Mesangial cell (primary cell): ENCODE data around the gene RABGGTA. TPM values are rescaled to one million over a fixed set of nuclear protein-coding genes. Genes with fewer than 3 reads are reported as not detected.

Experiments
- total RNA-seq: library from RNA; depleted of rRNA; stranded (reverse); fragments of >200 nt; gene quantifications from 2 replicates; pipeline ENCODE4 v1.2.3, GENCODE V29; 2015

RABGGTA gene, protein sequence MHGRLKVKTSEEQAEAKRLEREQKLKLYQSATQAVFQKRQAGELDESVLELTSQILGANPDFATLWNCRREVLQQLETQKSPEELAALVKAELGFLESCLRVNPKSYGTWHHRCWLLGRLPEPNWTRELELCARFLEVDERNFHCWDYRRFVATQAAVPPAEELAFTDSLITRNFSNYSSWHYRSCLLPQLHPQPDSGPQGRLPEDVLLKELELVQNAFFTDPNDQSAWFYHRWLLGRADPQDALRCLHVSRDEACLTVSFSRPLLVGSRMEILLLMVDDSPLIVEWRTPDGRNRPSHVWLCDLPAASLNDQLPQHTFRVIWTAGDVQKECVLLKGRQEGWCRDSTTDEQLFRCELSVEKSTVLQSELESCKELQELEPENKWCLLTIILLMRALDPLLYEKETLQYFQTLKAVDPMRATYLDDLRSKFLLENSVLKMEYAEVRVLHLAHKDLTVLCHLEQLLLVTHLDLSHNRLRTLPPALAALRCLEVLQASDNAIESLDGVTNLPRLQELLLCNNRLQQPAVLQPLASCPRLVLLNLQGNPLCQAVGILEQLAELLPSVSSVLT
- 33.7 TPM in 2 replicates for total RNA-seq

DNA sequence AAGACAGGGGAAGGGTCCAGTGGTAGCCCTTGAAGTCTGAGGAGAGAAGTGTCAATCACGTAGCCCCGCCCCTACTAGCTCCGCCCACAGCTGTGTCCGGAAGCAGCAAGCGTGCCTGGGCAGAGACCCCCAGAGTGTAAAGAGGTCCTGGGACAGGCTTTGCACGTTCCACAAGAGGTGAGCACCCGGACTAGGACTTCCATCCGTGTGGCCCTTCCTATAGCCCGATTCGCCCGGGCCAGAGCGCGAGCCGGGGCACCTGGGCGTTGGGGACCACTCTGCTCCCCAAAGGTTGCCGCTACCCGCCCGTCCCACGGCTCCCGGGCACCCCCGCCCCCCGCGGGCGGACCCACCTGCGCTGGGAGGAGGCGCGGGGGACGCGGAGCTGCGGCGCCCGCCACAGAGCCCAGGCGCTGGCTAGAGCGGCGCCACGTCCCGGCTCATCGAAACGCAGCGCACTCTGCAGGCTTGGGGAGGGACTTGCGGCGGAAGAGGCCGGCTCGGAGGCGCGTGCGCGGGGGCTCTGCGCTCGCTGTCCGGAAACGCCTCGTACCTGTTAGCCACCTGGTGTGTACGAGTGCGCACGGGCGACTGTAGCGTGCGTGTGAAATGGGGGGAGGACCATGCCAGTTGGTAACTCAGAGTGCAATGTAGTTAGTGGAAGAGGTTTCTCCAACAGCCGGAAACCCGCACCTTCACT is at the start of gene RABGGTA:
TSS of gene RABGGTA (minus strand) at position 464 of the 700 bp plus-strand sequence. CDS start 482 bp downstream, outside the sequence.

DNA sequence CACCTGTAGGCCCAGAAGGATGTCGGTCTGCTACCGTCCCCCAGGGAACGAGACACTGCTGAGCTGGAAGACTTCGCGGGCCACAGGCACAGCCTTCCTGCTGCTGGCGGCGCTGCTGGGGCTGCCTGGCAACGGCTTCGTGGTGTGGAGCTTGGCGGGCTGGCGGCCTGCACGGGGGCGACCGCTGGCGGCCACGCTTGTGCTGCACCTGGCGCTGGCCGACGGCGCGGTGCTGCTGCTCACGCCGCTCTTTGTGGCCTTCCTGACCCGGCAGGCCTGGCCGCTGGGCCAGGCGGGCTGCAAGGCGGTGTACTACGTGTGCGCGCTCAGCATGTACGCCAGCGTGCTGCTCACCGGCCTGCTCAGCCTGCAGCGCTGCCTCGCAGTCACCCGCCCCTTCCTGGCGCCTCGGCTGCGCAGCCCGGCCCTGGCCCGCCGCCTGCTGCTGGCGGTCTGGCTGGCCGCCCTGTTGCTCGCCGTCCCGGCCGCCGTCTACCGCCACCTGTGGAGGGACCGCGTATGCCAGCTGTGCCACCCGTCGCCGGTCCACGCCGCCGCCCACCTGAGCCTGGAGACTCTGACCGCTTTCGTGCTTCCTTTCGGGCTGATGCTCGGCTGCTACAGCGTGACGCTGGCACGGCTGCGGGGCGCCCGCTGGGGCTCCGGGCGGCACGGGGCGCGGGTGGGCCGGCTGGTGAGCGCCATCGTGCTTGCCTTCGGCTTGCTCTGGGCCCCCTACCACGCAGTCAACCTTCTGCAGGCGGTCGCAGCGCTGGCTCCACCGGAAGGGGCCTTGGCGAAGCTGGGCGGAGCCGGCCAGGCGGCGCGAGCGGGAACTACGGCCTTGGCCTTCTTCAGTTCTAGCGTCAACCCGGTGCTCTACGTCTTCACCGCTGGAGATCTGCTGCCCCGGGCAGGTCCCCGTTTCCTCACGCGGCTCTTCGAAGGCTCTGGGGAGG is 39.5 kb upstream of the RABGGTA start, which contains the start of gene LTB4R:
TSS of gene LTB4R (plus strand) at position 857 of the 959 bp plus-strand sequence. CDS start 4,150 bp downstream, outside the sequence.

DNA sequence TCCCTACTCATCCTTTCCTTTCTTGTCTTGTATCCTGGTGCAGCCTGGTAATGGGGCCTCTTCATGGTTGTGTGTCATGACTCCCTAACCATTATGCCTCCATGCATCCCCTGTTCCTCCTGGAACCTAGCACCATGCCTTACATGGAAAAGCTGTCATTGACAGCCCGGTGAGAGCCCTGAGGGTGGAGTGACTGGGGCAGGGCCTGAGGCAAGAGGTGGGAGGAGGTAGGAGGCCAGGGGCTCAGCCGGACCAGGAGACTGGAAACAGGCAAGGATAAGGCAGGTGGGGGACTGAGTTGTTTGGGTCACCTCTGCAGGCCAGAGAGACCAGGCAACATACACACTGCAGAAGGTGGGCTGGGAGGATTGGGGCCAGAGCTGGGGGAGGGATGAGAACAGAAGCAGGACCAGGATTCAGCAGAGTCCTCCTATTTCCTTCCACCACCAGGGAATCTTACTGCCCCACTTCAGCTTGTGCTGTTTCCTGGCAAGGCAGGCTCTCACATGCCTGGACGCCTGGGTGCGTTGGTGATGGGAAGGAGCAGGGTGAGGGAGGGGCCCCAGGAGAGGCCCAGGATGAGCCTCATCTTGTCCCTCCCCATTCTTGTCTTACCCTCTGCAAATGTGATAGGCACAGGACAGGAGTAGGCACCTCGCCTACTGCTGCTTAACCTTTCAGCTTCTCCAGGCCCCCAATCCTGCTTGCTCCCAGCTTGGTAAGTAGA is 38.3 kb upstream of the RABGGTA start, which contains the start of gene LTB4R2:
TSS of gene LTB4R2 (plus strand) at position 603 of the 727 bp plus-strand sequence. CDS start 525 bp downstream, outside the sequence.

DNA sequence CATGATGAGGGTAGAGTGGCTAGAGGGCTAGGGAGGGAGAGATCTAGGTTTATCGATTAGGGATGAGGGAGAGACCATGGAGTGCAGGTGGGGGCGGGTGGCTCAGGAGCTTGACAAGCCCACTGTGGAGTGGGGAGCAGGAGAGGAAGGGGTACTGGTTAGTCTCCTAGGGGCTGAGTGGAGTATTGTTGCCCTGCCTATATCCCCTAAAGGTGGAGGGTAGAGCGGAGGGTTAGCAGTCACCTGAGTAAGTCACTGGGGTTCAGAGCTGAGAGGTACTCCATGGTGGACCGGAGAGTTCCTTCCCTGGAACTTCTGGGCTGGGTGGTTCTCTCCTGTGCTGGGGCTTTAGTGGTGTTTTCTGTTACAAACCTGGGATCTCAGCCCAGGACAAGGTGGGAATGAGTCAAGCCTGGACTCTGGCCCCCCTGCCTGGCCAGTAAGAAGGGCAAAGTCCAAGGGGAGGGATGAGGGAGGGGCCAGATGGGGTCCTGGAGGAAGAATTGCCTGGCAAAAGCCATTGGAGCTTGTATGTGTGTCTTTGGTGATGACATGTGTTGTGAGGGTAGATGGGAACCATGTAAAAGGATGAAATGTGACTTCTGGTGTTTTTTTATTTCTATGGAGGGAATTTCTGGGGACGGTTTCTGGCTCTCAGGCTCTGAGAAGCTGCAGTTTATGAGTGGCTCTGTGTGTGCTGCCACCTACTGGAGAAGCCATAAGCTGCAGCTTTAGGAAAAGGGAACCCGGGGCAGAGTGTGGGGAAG is 36.4 kb upstream of the RABGGTA start, which contains the start of gene CIDEB:
TSS of gene CIDEB (minus strand) at position 403 of the 767 bp plus-strand sequence. CDS start at position 284, 119 bp downstream.

DNA sequence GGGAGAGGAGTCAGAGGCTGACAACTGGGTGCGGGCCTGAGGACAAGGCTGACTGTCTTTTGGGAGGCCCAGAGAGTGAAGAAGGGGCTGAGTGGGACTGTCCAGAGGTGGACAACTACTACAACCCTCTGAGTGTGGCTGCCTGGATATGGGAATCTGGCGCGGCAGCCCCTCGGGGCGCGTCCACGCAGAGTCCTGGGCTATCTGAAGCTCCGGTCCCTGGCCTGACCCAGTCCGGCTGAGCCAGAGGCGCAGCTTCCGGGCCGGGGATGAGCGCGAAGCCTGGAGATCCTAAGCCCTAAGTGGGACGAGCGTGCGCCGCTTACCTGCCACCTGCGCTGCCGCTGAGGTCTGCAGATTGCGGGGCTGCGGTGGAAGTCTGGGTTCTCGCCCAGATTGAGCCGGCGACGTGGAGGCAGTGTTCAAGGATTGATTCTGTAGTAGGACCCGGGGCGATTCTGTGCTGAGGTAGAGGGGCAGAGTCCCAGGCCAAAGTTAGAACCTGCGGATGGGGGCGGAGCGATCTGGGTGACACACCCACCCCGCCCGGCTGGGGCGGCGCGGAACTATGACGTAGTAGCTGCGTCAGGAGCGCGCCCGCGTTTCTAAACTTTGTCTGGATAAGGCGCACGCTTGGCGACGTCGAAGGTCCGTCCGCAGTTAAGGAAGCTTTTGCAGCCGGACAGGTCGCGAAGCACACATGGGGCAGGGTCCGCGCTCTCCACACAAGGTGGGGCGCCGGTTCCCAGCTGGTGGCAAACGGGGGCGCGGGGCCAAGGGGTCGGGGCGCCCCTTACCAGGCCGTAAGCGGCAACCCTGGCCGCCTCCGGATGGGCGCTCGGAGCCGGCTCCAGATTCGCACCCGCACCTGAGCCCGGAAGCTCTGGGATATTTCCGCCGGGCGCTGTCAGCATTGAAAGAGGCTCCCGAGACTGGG is 28.1 kb upstream of the RABGGTA start, which contains the start of the genes DHRS1 and NOP9:
TSS of gene DHRS1 (minus strand) at position 526 of the 937 bp plus-strand sequence. CDS start 674 bp downstream, outside the sequence.
TSS of gene NOP9 (plus strand) at position 596 of the 937 bp plus-strand sequence. CDS start at position 701, 105 bp downstream.

DNA sequence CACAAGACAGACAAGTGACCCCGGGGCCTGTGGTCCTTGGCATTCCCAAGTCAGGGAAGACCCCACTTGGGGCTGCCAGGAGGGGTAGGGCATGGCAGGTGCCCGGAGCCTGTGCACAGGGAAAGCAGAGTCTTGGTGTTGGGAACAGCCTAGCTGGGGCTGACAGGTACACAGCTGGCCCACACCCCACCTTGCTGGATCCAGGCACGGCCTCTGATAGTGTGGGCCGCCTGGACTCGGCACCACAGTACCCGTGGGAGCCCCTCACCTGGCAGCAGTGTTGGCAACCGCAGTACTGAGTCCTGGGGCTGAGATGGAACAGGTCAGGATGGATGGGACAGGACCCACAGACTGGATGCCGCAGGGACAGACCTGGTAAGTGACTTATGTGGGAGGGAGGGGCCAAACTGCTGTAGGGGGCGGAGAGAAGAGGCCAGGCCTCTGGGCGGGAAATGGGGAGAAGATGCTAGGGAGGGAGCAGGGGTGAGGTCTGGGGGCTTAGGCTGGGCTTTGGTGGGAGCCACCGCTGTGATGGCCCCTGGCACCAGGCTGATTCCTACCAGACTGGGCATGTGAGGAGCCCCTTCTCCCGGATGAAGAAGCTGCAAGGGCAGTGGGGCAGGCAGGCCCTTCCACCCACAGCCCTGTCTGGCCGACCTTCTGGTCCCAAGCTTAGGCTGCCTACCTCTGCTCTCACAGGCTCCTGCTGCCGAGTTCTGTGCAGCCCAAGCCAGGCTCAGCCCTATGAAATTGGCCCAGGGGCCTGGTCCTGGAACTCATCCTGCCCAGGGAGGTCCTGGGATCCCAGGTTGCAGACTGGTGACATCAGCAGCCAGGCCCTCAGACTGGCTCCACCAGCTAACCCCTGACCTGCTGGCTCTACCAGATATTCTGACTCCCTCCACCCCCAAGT is 8.3 kb downstream of the RABGGTA start, which contains the start of gene TGM1:
TSS of gene TGM1 (minus strand) at position 357 of the 913 bp plus-strand sequence. CDS start 825 bp downstream, outside the sequence.

DNA sequence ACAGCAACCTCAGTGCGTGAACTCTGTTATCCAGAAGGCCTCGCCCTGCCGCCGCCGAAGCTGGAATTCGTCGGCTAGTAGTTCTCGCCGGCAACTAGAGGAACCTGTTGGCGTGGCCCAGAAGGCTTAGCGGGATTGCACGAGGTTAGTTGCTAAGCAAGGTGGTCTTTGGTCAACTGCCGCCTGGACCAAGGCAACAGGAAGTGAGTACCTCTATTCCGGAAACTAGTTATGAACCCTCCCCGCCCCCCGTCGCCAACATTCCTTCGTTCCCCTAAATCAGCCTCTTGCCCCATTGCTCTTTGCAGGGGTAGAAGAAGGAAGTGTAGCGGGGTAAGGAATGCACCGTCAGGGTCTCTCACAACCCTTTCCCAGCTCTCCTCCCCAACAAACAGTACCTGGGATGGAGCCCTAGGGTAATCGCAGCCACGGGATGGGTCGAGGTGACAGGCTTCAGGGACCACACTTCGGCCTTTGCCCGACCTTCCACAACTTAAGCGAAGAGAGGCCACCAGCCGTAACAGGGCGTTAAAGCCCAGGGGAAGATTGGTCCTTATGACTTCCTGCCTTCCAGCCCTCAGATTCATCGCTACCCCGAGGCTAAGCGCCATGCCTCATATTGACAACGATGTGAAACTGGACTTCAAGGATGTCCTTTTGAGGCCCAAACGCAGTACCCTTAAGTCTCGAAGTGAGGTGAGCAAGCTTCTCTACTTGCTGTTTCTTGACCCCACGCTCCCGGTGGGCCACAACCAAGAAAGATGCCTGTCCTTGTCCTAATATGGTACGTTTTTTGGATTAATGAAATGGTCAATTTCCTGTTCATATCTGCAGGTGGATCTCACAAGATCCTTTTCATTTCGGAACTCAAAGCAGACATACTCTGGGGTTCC is 38.5 kb downstream of the RABGGTA start, which contains the start of gene GMPR2:
TSS of gene GMPR2 (plus strand) at position 285 of the 893 bp plus-strand sequence. CDS start at position 610, 325 bp downstream.

DNA sequence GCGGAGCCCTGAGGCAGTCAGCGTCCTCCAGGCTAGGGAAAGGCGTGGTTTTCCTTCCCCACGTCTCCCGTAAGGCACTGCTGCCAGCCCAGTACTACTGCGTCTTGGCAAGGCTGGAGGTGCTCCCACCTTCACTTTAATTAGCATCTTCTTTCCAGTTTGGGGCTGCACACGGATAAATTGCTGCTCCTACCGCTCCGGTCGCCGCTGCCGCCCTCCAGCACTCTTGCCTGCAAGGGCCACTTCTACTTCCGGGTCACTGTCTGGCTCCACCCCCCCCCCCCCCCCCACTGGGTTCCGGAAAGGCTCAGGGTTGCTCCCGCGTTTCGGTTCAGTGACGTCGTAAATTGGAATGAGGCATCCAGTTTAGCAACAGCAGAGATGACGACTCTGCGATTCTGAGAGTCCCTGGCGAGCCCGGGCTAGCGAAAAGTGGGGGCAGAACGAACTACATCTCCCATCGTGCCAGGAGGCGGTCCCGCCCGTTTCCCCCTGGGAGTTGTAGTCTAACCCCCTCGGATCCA is 39.2 kb downstream of the RABGGTA start, which contains the start of gene NEDD8:
TSS of gene NEDD8 (minus strand) at position 247 of the 524 bp plus-strand sequence. CDS start at position 147, 100 bp downstream.

Other genes with a start within 250 kb of the RABGGTA start
- gene CARMIL3, start 219.6 kb downstream of the RABGGTA start, total RNA-seq = under 0.01 and 0.38 TPM in 2 replicates
- not detected in 2 replicates for gene CPNE6, start 200.0 kb downstream of the RABGGTA start, total RNA-seq
- 65.0 and 80.9 TPM in 2 replicates for gene PCK2, start 177.3 kb downstream of the RABGGTA start, total RNA-seq
- gene DCAF11, start 156.8 kb downstream of the RABGGTA start, total RNA-seq = 38.0 and 68.5 TPM in 2 replicates
- 3.4 and 3.5 TPM in 2 replicates for gene NRL, start 156.6 kb downstream of the RABGGTA start, total RNA-seq
- gene FITM1, start 140.9 kb downstream of the RABGGTA start, total RNA-seq = 0.13 TPM in 1 of 2 replicates, not detected in the other
- gene PSME1, start 135.4 kb downstream of the RABGGTA start, total RNA-seq = 139 and 159 TPM in 2 replicates
- 10.3 and 38.1 TPM in 2 replicates for gene EMC9, start 130.0 kb downstream of the RABGGTA start, total RNA-seq
- gene PSME2, start 125.0 kb downstream of the RABGGTA start, total RNA-seq = 64.3 and 68.9 TPM in 2 replicates
- gene RNF31, start 124.1 kb downstream of the RABGGTA start, total RNA-seq = 34.9 and 54.6 TPM in 2 replicates
- 24.6 and 85.1 TPM in 2 replicates for gene IRF9, start 110.3 kb downstream of the RABGGTA start, total RNA-seq
- gene REC8, start 99.5 kb downstream of the RABGGTA start, total RNA-seq = 151 and 228 TPM in 2 replicates
- 50.6 and 80.5 TPM in 2 replicates for gene IPO4, start 82.8 kb downstream of the RABGGTA start, total RNA-seq
- gene TM9SF1, start 76.2 kb downstream of the RABGGTA start, total RNA-seq = 58.7 and 75.7 TPM in 2 replicates
- gene TSSK4, start 65.9 kb downstream of the RABGGTA start, total RNA-seq = not detected in 2 replicates
- 20.2 and 24.4 TPM in 2 replicates for gene CHMP4A, start 58.1 kb downstream of the RABGGTA start, total RNA-seq
- 5.9 and 16.9 TPM in 2 replicates for gene MDP1, start 55.5 kb downstream of the RABGGTA start, total RNA-seq
- gene NEDD8, start 39.2 kb downstream of the RABGGTA start, total RNA-seq = 93.6 and 135 TPM in 2 replicates
- 42.7 and 54.6 TPM in 2 replicates for gene GMPR2, start 38.7 kb downstream of the RABGGTA start, total RNA-seq
- 44.0 and 47.4 TPM in 2 replicates for gene TINF2, start 29.0 kb downstream of the RABGGTA start, total RNA-seq
- gene TGM1, start 8.4 kb downstream of the RABGGTA start, total RNA-seq = 0.65 and 0.89 TPM in 2 replicates
- gene DHRS1, start 28.2 kb upstream of the RABGGTA start, total RNA-seq = 19.7 and 46.5 TPM in 2 replicates
- 18.1 and 23.1 TPM in 2 replicates for gene NOP9, start 28.3 kb upstream of the RABGGTA start, total RNA-seq
- gene CIDEB, start 36.4 kb upstream of the RABGGTA start, total RNA-seq = 1.1 and 1.3 TPM in 2 replicates
- gene LTB4R2, start 38.5 kb upstream of the RABGGTA start, total RNA-seq = 1.1 and 1.3 TPM in 2 replicates
- 0.98 and 1.9 TPM in 2 replicates for gene LTB4R, start 39.9 kb upstream of the RABGGTA start, total RNA-seq
- 0.16 and 1.5 TPM in 2 replicates for gene ADCY4, start 63.5 kb upstream of the RABGGTA start, total RNA-seq
- 1.1 and 1.8 TPM in 2 replicates for gene RIPK3, start 68.4 kb upstream of the RABGGTA start, total RNA-seq
- 15.3 and 30.9 TPM in 2 replicates for gene NFATC4, start 96.6 kb upstream of the RABGGTA start, total RNA-seq
- 6.7 and 22.6 TPM in 2 replicates for gene NYNRIN, start 127.4 kb upstream of the RABGGTA start, total RNA-seq
- gene CBLN3, start 158.1 kb upstream of the RABGGTA start, total RNA-seq = 0.65 and 1.6 TPM in 2 replicates
- gene KHNYN, start 158.4 kb upstream of the RABGGTA start, total RNA-seq = 30.3 and 36.6 TPM in 2 replicates
- 33.9 and 163 TPM in 2 replicates for gene SDR39U1, start 171.2 kb upstream of the RABGGTA start, total RNA-seq
- gene CMA1, start 236.7 kb upstream of the RABGGTA start, total RNA-seq = not detected in 2 replicates